K562 (cell line): ENCODE measurements around the gene GARIN1A. TPM values are rescaled to one million over a fixed set of nuclear protein-coding genes. Genes with fewer than 3 reads are reported as not detected.

ENCODE experiments used
- ATAC-seq: fragments of 200-7000 bp; cut with Tn5 transposase; 3 replicates; pipeline ENCODE4 v1.9.1; 2020; ENCODE audit warnings: moderate library complexity
- BruUV-seq: library from RNA; stranded (reverse); fragments of 400-500 nt; replicated peaks from 2 replicates; lab custom pipeline; 2021; lab: Mats Ljungman, UMichigan
- CTCF ChIA-PET: fragments of 300-600 bp; formaldehyde crosslinking; extraction: SDS; loops from one replicate; lab custom pipeline; 2021; ENCODE audit warnings: low intra/inter-chr PET ratio; lab: Yijun Ruan, JAX
- POLR2A ChIA-PET: fragments of 300-600, 350-650 bp; sonication (Branson Sonifier 250); formaldehyde crosslinking; extraction: SDS; loops from one replicate; lab custom pipeline; 2021; ENCODE audit warnings: antibody characterized with exemption, inconsistent platforms; lab: Yijun Ruan, JAX
- DNase-seq, 4 experiments: peaks; one replicate each; pipeline versions ENCODE4 v3.0.0 to v3.0.0-alpha.2; 2011 to 2018; ENCODE audit warnings: low spot score in 3 of 4, mixed read lengths in 3 of 4; ENCODE audit errors: extremely low read depth in 1 of 4
- FAIRE-seq: peaks from 2 replicates; lab custom pipeline; 2011; peaks lifted over from hg19 to GRCh38; lab: Jason Lieb, UNC
- H2AFZ ChIP-seq: 2 replicates; pipeline ENCODE4 v1.6.0; 2011; ENCODE audit warnings: low read depth, low read length, control low read depth, inconsistent platforms
- H3K27ac ChIP-seq: fragments of 200-600 bp; 3 replicates; pipeline ENCODE4 v1.8.0; 2011; ENCODE audit warnings: low read depth, mild to moderate bottlenecking, control low read depth, inconsistent platforms, low read length, moderate library complexity, mixed read lengths; ENCODE audit errors: extremely low read depth
- H3K27me3 ChIP-seq, 2 experiments: fragments of 300-600 bp in 1 of 2; 2 replicates in 1 of 2; 3 replicates in 1 of 2; pipeline versions ENCODE4 v1.6.0 to v1.8.0; 2011; ENCODE audit warnings: inconsistent platforms in 2 of 2, low read length in 2 of 2, mild to moderate bottlenecking in 1 of 2, mixed read lengths in 1 of 2, moderate library complexity in 1 of 2; ENCODE audit not compliant: control insufficient read depth in 2 of 2, insufficient read depth in 2 of 2
- H3K36me3 ChIP-seq: fragments of 300-600 bp; 3 replicates; pipeline ENCODE4 v1.8.0; 2011; ENCODE audit warnings: mild to moderate bottlenecking, low read length, inconsistent platforms; ENCODE audit not compliant: control insufficient read depth, insufficient read depth
- H3K4me1 ChIP-seq, 2 experiments: fragments of 200-600 bp in 1 of 2; replicated peaks in 1 of 2; 2 replicates in 1 of 2; 3 replicates in 1 of 2; pipeline versions ENCODE4 v1.5.1 to v1.8.0; 2011; ENCODE audit warnings: inconsistent platforms in 2 of 2, low read length in 2 of 2, mild to moderate bottlenecking in 1 of 2, mixed read lengths in 1 of 2, moderate library complexity in 1 of 2; ENCODE audit not compliant: control insufficient read depth in 2 of 2, insufficient read depth in 2 of 2
- H3K4me2 ChIP-seq: 2 replicates; pipeline ENCODE4 v1.6.1; 2011; ENCODE audit warnings: low read length, control low read depth, inconsistent platforms, mixed read lengths; ENCODE audit not compliant: insufficient read depth
- H3K4me3 ChIP-seq: fragments of 200-600 bp; sonication (generic), shearing (Covaris generic); 2 replicates; pipeline ENCODE4 v1.5.1; 2016; ENCODE audit warnings: control low read depth, inconsistent platforms
- H3K79me2 ChIP-seq: fragments of 200-600 bp; 3 replicates; pipeline ENCODE4 v1.8.0; 2011; ENCODE audit warnings: low read length, inconsistent platforms; ENCODE audit not compliant: control insufficient read depth, insufficient read depth
- H3K9ac ChIP-seq, 2 experiments: 2 replicates each; pipeline versions ENCODE4 v1.6.0 to v1.6.1; 2011; ENCODE audit warnings: low read depth in 2 of 2, low read length in 2 of 2, control low read depth in 1 of 2, inconsistent platforms in 1 of 2, mild to moderate bottlenecking in 1 of 2, mixed read lengths in 1 of 2; ENCODE audit not compliant: insufficient read depth in 1 of 2
- H3K9me1 ChIP-seq: one replicate; pipeline ENCODE4 v1.6.0; 2011; ENCODE audit warnings: inconsistent platforms, mild to moderate bottlenecking, low read length, moderate library complexity; ENCODE audit not compliant: control insufficient read depth, insufficient read depth
- H3K9me3 ChIP-seq: replicated peaks from 2 replicates; pipeline ENCODE4 v1.5.1; 2011; ENCODE audit warnings: low read depth, low read length, inconsistent platforms; ENCODE audit not compliant: control insufficient read depth, insufficient read depth
- H4K20me1 ChIP-seq: replicated peaks from 2 replicates; pipeline ENCODE4 v1.6.1; 2011; ENCODE audit warnings: low read length, inconsistent platforms, mixed read lengths; ENCODE audit not compliant: control insufficient read depth, insufficient read depth
- E2F6 ChIP-seq, 2 experiments: IDR thresholded peaks; 2 replicates each; pipeline ENCODE4 v1.6.1; 2011; ENCODE audit warnings: borderline replicate concordance in 1 of 2, control low read depth in 1 of 2, low read depth in 1 of 2, low read length in 1 of 2, mild to moderate bottlenecking in 1 of 2, mixed read lengths in 1 of 2, moderate library complexity in 1 of 2; ENCODE audit not compliant: insufficient read depth in 1 of 2, insufficient read length in 1 of 2, poor library complexity in 1 of 2, severe bottlenecking in 1 of 2; ENCODE audit errors: extremely low read depth in 1 of 2
- HBP1 ChIP-seq: fragments of 450-650 bp; formaldehyde crosslinking; IDR thresholded peaks from 2 replicates; pipeline ENCODE4 v1.4.0; 2022; ENCODE audit warnings: missing genetic modification characterization
- MTA1 ChIP-seq: fragments of 450-650 bp; IDR thresholded peaks from 2 replicates; pipeline ENCODE4 v1.6.1; 2017; ENCODE audit warnings: borderline replicate concordance
- PHF20 ChIP-seq: fragments of 450-650 bp; IDR thresholded peaks from 2 replicates; pipeline ENCODE4 v1.6.1; 2018; ENCODE audit not compliant: partially characterized antibody
- POLR2G ChIP-seq: fragments of 200-400 bp; formaldehyde crosslinking; IDR thresholded peaks from 2 replicates; pipeline ENCODE4 v1.6.1; 2017; ENCODE audit warnings: low read depth, mild to moderate bottlenecking, antibody characterized with exemption, low read length, moderate library complexity
- PRMT5 ChIP-seq: sonication (generic); formaldehyde crosslinking; IDR thresholded peaks from 2 replicates; pipeline ENCODE4 v1.5.0; 2020; ENCODE audit warnings: missing genetic modification reagents
- SIN3A ChIP-seq, 2 experiments: fragments of 150-350 bp in 1 of 2; IDR thresholded peaks; 2 replicates each; pipeline ENCODE4 v1.6.1; 2011 to 2016; ENCODE audit warnings: borderline replicate concordance in 2 of 2, low read depth in 2 of 2, low read length in 2 of 2, mild to moderate bottlenecking in 2 of 2, moderate library complexity in 2 of 2; ENCODE audit not compliant: control insufficient read depth in 1 of 2
- SMARCA5 ChIP-seq: fragments of 450-650 bp; IDR thresholded peaks from 2 replicates; pipeline ENCODE4 v1.6.1; 2016
- TCF15 ChIP-seq: fragments of 250-450 bp; sonication (Bioruptor Pico); IDR thresholded peaks from 2 replicates; pipeline ENCODE4 v1.8.0; 2022; ENCODE audit warnings: moderate library complexity, mild to moderate bottlenecking, inconsistent platforms
- ZBTB5 ChIP-seq: fragments of 450-650 bp; IDR thresholded peaks from 2 replicates; pipeline ENCODE4 v1.6.1; 2017; ENCODE audit warnings: antibody characterized with exemption
- ZNF512 ChIP-seq: IDR thresholded peaks from 2 replicates; pipeline ENCODE4 v1.6.1; 2016; ENCODE audit warnings: missing genetic modification characterization, missing compliant biosample characterization
- ZNF830 ChIP-seq: fragments of 250-450 bp; sonication (Bioruptor Pico); IDR thresholded peaks from 2 replicates; pipeline ENCODE4 v1.5.0; 2021; ENCODE audit warnings: mild to moderate bottlenecking
- whole genome bisulfite sequencing: fragments of 100-300 bp; shearing (Covaris generic); methylation state at CpG from one replicate; pipeline ENCODE4 v1.1.6; 2016; ENCODE audit warnings: low coverage, mixed read lengths; ENCODE audit not compliant: insufficient coverage; ENCODE audit errors: missing lambda C conversion rate; 5-methylcytosine and 5-hydroxymethylcytosine counted together
- in situ Hi-C: fragments of 300-500 bp; cut with MboI; formaldehyde crosslinking; loops from 4 replicates; pipeline ENCODE4 v1.15.0; 2018; ENCODE audit warnings: inconsistent platforms, mixed read lengths
- intact Hi-C: fragments of 100-400 bp; cut with micrococcal nuclease; formaldehyde crosslinking; loops from 2 replicates; pipeline ENCODE4 v1.14.2; 2022
- polyA plus RNA-seq, 8 experiments: library from polyadenylated mRNA; depleted of rRNA in 4 of 8; stranded (reverse) in 5 of 8; unstranded in 3 of 8; fragments of >200 nt; fragmentation: Nextera tagmentation in 2 of 8; fragmentation: Illumina TruSeq in 1 of 8; extraction: Ambion mirVana in 2 of 8; extraction: Trizol in 1 of 8; gene quantifications; 2 replicates each; pipeline versions ENCODE4 v1.2.1 to v1.2.3, GENCODE V29; 2011 to 2014; ENCODE audit warnings: inconsistent platforms in 1 of 8, missing spikeins in 1 of 8
- total RNA-seq, 7 experiments: library from RNA; depleted of rRNA in 6 of 7; stranded (reverse); fragments of >200 nt in 6 of 7; fragmentation: Illumina TruSeq in 2 of 7; extraction: Trizol in 2 of 7; gene quantifications; 2 replicates each; pipeline versions ENCODE4 v1.2.1 to v1.2.3, GENCODE V29; 2011 to 2021; ENCODE audit warnings: low replicate concordance in 1 of 7
- TF ChIP-seq, protein P1 (sequence below): fragments of 450-650 bp; formaldehyde crosslinking; conservative IDR thresholded peaks from 2 replicates; pipeline ENCODE4 v1.4.0; 2022; ENCODE audit warnings: mild to moderate bottlenecking, missing genetic modification characterization

Gene GARIN1A
- total and polyA plus RNA-seq, 9 of the 15 experiments (the other 6 are each of a cell fraction or from before 2014, with no cell fraction given) = 0.01 to 0.41 (median 0.04) TPM; not detected in 3

- WGBS = 0% methylated on average over 1 of the region's 1 CpG
- no peaks in the 10 kb centered on the region for H3K36me3 ChIP-seq
- ChIA-PET POLR2A (interaction anchor here (0.7 to 4.5 kb wide), 6 partner anchors 11 to 42 kb away, joined by 3 to 24 read pairs (median 5); partner anchors contain the start of gene CALU), CTCF (no interaction called here)
- no peaks in the 10 kb centered on the region for H3K9me1 ChIP-seq
- H4K20me1 ChIP-seq = no peaks in the 10 kb centered on the region
- no peaks in the 10 kb centered on the region for H3K9me3 ChIP-seq
- peaks cover 0 to 12% of the 10 kb centered on the region in 2 experiments; a peak in 2 of 5 replicates for H3K4me1 ChIP-seq
- no peak overlapping the region for H2AFZ ChIP-seq
- DNase-seq (no peak), FAIRE-seq (no peak), ATAC-seq (no peak)
- H3K9ac ChIP-seq = no peak overlapping the region
- in situ Hi-C loops = no loop called here
- H3K27ac ChIP-seq = no peak overlapping the region
- intact Hi-C loops = no loop called here
- BruUV-seq = no TSS peak
- no peak overlapping the region for H3K4me2 ChIP-seq
- H3K4me3 ChIP-seq = no peak overlapping the region
- no peaks in the 10 kb centered on the region for H3K79me2 ChIP-seq
- peaks cover 22 to 23% of the 10 kb centered on the region in 2 experiments; a peak in 4 of 5 replicates for H3K27me3 ChIP-seq
- no peak for TF ChIP-seq ZNF830 (CRISPR knock-in tag)
- TF ChIP-seq, protein P1, sequence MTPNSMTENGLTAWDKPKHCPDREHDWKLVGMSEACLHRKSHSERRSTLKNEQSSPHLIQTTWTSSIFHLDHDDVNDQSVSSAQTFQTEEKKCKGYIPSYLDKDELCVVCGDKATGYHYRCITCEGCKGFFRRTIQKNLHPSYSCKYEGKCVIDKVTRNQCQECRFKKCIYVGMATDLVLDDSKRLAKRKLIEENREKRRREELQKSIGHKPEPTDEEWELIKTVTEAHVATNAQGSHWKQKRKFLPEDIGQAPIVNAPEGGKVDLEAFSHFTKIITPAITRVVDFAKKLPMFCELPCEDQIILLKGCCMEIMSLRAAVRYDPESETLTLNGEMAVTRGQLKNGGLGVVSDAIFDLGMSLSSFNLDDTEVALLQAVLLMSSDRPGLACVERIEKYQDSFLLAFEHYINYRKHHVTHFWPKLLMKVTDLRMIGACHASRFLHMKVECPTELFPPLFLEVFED (CRISPR knock-in tag) = peak; percentile 90; the same call in 1 of the 2 replicates
- no peak for TF ChIP-seq E2F6 (IDR thresholded peaks at IDR 0.05; ENCODE audit: borderline replicate concordance in 1 of 2, extremely low read depth in 1 of 2, insufficient read depth in 1 of 2, insufficient read length in 1 of 2, low read depth in 1 of 2, low read length in 1 of 2, poor library complexity in 1 of 2, severe bottlenecking in 1 of 2)
- peak; percentile 13; the same call in 1 of the 2 replicates for TF ChIP-seq SMARCA5
- TF ChIP-seq PRMT5 (CRISPR knock-in tag) = no peak
- 0 out of 2 replicates have a peak, but pooled peaks have one; percentile 18 for TF ChIP-seq ZBTB5
- no peak for TF ChIP-seq PHF20
- TF ChIP-seq POLR2G = no peak
- peak; percentile 87 for TF ChIP-seq HBP1 (CRISPR knock-in tag)
- 0 out of 2 replicates have a peak, but pooled peaks have one; percentile 35 for TF ChIP-seq MTA1
- no peak for TF ChIP-seq TCF15
- no peak for TF ChIP-seq SIN3A (IDR thresholded peaks at IDR 0.05; ENCODE audit: borderline replicate concordance in 2 of 2, control insufficient read depth in 1 of 2, low read depth in 2 of 2, low read length in 2 of 2)
- peak; percentile 94 for TF ChIP-seq ZNF512 (tag)
Measured at GRCh38 chr7:128707752-128708151, 35.7 kb downstream of the GARIN1A start.
